GM23338 (cell line): ENCODE data around the gene KRT75.

ENCODE experiments used
- CREB1 ChIP-seq: fragments of 250-450 bp; sonication (Bioruptor Pico); IDR thresholded peaks from 2 replicates; pipeline ENCODE4 v1.5.0; 2020; ENCODE audit warnings: low read depth, mild to moderate bottlenecking, moderate library complexity
- CTCF ChIP-seq, 2 experiments: fragments of 200-600 bp in 1 of 2; sonication (generic) in 1 of 2; conservative IDR thresholded peaks; 2 replicates each; pipeline versions ENCODE4 v1.5.1 to v1.6.1; 2016 to 2017; ENCODE audit warnings: antibody characterized with exemption in 2 of 2, low read depth in 2 of 2, mild to moderate bottlenecking in 2 of 2, moderate library complexity in 1 of 2
- ETS1 ChIP-seq: IDR thresholded peaks from 2 replicates; pipeline ENCODE4 v1.6.1; 2016; ENCODE audit warnings: antibody characterized with exemption
- EZH2 ChIP-seq: fragments of 200-600 bp; sonication (generic); IDR thresholded peaks from one replicate; pipeline ENCODE4 v1.8.0; 2017; ENCODE audit warnings: antibody characterized with exemption, mild to moderate bottlenecking, low read depth; ENCODE audit not compliant: unreplicated experiment
- EZH2phosphoT487 ChIP-seq: fragments of 200-600 bp; sonication (generic); IDR thresholded peaks from one replicate; pipeline ENCODE4 v1.8.1; 2018; ENCODE audit warnings: antibody characterized with exemption; ENCODE audit not compliant: unreplicated experiment
- JUNB ChIP-seq: IDR thresholded peaks from one replicate; pipeline ENCODE4 v1.6.1; 2016; ENCODE audit warnings: antibody characterized with exemption; ENCODE audit not compliant: unreplicated experiment
- NANOG ChIP-seq: IDR thresholded peaks from 2 replicates; pipeline ENCODE4 v1.6.1; 2016; ENCODE audit warnings: antibody characterized with exemption, borderline replicate concordance
- POLR2AphosphoS5 ChIP-seq: IDR thresholded peaks from 2 replicates; pipeline ENCODE4 v1.6.1; 2016; ENCODE audit warnings: antibody characterized with exemption, low read depth
- ZNF331 ChIP-seq: fragments of 250-450 bp; sonication (Bioruptor Pico); IDR thresholded peaks from 2 replicates; pipeline ENCODE4 v1.5.0; 2020; ENCODE audit warnings: low read depth, mild to moderate bottlenecking, moderate library complexity
- TF ChIP-seq, protein P1 (sequence below): fragments of 250-450 bp; sonication (Bioruptor Pico); IDR thresholded peaks from 2 replicates; pipeline ENCODE4 v1.5.0; 2020; ENCODE audit warnings: mild to moderate bottlenecking, moderate library complexity

- TF ChIP-seq CTCF (conservative IDR thresholded peaks at IDR 0.05; ENCODE audit: low read depth in 2 of 2): no peak
- no peak for TF ChIP-seq POLR2AphosphoS5
- no peak for TF ChIP-seq NANOG
- TF ChIP-seq, protein P1, sequence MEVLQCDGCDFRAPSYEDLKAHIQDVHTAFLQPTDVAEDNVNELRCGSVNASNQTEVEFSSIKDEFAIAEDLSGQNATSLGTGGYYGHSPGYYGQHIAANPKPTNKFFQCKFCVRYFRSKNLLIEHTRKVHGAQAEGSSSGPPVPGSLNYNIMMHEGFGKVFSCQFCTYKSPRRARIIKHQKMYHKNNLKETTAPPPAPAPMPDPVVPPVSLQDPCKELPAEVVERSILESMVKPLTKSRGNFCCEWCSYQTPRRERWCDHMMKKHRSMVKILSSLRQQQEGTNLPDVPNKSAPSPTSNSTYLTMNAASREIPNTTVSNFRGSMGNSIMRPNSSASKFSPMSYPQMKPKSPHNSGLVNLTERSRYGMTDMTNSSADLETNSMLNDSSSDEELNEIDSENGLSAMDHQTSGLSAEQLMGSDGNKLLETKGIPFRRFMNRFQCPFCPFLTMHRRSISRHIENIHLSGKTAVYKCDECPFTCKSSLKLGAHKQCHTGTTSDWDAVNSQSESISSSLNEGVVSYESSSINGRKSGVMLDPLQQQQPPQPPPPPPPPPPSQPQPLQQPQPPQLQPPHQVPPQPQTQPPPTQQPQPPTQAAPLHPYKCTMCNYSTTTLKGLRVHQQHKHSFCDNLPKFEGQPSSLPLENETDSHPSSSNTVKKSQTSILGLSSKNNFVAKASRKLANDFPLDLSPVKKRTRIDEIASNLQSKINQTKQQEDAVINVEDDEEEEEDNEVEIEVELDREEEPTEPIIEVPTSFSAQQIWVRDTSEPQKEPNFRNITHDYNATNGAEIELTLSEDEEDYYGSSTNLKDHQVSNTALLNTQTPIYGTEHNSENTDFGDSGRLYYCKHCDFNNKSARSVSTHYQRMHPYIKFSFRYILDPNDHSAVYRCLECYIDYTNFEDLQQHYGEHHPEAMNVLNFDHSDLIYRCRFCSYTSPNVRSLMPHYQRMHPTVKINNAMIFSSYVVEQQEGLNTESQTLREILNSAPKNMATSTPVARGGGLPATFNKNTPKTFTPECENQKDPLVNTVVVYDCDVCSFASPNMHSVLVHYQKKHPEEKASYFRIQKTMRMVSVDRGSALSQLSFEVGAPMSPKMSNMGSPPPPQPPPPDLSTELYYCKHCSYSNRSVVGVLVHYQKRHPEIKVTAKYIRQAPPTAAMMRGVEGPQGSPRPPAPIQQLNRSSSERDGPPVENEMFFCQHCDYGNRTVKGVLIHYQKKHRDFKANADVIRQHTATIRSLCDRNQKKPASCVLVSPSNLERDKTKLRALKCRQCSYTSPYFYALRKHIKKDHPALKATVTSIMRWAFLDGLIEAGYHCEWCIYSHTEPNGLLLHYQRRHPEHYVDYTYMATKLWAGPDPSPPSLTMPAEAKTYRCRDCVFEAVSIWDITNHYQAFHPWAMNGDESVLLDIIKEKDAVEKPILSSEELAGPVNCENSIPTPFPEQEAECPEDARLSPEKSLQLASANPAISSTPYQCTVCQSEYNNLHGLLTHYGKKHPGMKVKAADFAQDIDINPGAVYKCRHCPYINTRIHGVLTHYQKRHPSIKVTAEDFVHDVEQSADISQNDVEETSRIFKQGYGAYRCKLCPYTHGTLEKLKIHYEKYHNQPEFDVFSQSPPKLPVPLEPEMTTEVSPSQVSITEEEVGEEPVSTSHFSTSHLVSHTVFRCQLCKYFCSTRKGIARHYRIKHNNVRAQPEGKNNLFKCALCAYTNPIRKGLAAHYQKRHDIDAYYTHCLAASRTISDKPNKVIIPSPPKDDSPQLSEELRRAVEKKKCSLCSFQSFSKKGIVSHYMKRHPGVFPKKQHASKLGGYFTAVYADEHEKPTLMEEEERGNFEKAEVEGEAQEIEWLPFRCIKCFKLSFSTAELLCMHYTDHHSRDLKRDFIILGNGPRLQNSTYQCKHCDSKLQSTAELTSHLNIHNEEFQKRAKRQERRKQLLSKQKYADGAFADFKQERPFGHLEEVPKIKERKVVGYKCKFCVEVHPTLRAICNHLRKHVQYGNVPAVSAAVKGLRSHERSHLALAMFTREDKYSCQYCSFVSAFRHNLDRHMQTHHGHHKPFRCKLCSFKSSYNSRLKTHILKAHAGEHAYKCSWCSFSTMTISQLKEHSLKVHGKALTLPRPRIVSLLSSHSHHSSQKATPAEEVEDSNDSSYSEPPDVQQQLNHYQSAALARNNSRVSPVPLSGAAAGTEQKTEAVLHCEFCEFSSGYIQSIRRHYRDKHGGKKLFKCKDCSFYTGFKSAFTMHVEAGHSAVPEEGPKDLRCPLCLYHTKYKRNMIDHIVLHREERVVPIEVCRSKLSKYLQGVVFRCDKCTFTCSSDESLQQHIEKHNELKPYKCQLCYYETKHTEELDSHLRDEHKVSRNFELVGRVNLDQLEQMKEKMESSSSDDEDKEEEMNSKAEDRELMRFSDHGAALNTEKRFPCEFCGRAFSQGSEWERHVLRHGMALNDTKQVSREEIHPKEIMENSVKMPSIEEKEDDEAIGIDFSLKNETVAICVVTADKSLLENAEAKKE: no peak
- TF ChIP-seq ZNF331 (CRISPR knock-in tag): no peak
- no peak for TF ChIP-seq EZH2phosphoT487
- no peak for TF ChIP-seq ETS1
- TF ChIP-seq CREB1 (CRISPR knock-in tag): no peak
- TF ChIP-seq JUNB: no peak
- TF ChIP-seq EZH2: no peak
These were observed 39.2 kb downstream of the KRT75 start for GRCh38 chr12:52394836-52395405.
